ENCODE results near the gene RAB40C.

The RAB40C gene, protein sequence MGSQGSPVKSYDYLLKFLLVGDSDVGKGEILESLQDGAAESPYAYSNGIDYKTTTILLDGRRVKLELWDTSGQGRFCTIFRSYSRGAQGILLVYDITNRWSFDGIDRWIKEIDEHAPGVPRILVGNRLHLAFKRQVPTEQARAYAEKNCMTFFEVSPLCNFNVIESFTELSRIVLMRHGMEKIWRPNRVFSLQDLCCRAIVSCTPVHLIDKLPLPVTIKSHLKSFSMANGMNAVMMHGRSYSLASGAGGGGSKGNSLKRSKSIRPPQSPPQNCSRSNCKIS

DNA sequence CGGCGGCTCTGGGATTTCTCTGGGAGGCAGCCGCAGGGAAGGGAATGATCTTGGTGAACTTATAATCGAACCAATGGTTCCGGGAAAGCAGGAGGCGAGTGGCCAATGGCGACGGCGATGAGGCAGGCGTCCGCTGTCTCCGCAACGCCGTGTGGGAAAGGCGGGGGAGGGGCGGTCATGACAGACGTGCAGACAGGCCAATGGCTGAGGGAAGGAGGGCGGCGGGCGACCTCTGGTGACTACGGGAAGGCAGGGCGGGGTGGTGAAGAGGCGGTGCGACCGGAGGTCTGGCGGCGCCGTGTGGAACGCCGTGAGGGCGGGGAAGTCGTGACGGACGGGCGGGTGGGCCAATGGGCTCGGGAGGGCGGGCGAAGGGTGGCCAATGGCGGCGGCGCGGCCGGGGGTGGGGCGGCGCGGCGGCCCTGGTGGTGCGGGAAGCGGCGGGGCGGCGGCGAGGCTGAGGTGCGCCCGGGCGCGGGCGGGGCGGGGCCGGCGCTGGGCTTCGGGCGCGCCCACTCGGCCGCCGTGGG, at the start of gene RAB40C:
TSS of gene RAB40C (plus strand) at position 409 of the 530 bp plus-strand sequence. CDS start 226 bp downstream, outside the sequence.
- DNase-seq (ENCODE audit: low read depth), result peak; percentile 91

DNA sequence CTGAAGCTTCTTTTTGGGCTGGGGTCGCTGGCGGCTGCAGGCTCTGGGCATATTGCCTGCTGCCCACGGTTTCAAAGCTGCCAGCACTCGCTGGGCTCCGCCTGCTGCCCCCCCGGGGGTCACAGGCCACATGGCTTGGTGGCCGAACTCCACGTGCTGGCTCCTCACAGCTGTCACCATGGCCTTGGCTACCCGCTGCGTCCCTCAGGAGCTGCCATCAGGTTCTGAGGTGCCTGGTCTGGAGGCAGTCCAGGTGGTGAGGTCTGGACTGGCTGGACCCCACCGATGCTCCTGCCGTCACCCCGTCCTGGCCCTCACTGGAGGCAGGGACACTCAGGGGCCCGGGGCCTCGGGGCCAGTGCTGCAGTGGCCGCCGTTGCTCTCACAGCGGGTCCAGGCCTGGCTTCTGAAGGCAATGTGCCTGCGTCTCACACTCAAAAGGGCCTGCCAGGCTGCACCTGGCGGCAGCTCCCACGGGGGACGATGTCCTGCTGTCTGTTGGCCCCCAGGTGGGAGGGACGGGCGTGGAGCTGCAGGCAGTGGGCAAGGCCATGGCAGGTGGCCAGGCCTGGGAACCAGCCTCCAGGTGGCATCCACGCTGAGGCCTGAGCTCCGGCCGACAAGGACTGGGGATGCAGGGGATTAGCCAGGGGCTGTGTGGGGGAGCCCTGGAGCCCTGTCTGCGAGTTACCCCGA, 49.1 kb upstream of the RAB40C start:
- no peak for DNase-seq (ENCODE audit: low read depth)

DNA sequence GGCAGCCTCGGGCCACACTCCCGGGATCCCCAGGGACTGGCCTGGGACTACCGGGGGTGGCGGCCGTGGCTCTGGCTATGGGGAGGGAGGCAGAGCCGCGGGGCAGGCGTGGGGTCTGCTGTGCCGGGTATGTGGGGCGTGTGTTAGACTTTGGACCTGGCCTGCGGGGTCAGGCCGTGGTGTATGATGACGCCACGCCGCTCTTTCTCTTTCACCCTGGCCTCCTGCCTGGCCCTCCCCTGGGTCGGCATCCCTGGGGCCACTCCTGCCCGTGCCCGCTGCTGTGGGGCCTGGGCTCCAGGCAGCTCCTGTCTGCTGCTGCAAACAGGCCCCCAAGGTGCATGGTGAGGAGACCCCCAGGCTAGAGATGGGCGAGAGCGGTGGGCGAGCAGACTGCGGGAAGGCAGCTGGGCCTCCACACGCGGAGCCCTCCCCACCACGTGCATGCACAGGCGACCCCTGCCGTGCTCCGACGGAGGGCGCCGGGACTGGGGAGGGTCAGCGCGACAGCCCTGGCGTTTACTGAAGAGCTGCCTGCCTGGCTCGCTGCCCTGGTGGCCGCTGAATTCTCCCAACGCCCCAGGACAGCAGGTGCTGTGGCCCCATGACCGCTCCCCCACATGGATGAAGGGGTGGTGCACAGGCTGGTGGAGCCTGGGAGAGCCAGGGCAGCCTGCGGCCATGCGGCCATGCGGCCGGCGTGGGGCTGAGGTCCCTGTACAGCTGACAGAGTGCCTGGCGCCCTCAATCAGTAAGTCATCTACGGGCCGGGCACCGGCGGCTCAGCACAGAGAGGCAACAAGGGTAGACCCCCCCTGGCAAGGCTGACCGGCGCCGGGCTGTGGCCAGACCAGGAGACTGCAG, 46.3 kb upstream of the RAB40C start:
- no peak for DNase-seq (ENCODE audit: low read depth)

DNA sequence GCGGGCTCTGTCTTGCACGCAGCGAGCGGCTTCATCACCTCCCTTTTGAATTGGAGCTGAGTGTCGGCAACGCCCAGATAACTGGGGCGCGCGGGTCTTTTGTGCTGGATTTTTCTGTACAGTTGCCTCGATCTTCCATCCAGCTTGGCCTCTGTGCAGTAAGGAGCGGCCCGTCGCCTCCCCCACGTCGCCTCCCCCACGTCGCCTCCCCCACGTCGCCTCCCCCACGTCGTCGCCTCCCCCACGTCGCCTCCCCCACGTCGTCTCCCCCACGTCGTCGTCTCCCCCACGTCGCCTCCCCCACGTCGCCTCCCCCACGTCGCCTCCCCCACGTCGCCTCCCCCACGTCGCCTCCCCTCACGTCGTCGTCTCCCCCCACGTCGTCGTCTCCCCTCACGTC, 45.3 kb upstream of the RAB40C start:
- no peak for DNase-seq (ENCODE audit: low read depth)

DNA sequence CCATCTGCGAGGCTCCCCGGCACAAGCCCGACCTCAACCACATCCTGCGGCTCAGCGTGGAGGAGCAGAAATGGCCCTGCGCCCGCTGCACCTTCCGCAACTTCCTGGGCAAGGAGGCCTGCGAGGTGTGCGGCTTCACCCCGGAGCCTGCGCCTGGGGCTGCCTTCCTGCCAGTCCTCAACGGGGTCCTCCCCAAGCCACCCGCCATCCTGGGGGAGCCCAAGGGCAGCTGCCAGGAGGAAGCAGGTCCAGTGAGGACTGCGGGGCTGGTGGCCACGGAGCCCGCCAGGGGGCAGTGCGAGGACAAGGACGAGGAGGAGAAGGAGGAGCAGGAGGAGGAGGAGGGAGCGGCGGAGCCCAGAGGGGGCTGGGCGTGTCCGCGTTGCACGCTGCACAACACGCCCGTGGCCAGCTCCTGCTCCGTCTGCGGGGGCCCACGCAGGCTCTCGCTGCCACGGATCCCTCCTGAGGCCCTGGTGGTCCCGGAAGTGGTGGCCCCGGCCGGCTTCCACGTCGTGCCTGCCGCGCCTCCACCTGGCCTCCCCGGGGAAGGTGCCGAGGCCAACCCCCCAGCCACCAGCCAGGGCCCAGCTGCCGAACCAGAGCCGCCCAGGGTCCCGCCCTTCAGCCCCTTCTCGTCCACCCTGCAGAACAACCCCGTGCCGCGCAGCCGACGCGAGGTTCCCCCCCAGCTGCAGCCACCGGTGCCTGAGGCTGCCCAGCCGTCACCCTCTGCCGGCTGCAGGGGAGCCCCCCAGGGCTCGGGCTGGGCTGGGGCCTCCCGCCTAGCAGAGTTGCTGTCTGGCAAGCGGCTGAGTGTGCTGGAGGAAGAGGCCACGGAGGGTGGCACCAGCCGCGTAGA, 42.7 kb upstream of the RAB40C start:
- DNase-seq (ENCODE audit: low read depth), result peak; percentile 81

DNA sequence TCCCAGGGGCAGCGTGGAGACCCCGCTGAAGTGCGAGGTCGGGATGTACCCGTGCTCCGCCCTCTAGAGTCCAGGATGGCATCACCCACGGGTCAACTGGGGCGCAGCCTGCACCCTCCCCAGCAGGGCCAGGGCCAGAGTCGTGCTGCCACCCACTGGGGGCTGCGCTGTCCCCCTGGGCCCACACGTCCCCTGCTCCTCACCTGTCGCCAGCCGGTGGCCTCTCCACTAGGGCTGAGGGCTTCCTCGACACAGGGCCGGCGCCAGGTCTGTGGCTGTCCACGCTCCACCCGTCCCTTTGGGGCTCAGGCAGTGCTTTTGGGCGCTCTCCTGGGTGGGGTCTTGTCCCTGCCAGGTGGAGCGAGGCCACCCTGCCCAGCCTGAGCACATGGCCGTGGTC, 41.3 kb upstream of the RAB40C start:
- DNase-seq (ENCODE audit: low read depth), result no peak

DNA sequence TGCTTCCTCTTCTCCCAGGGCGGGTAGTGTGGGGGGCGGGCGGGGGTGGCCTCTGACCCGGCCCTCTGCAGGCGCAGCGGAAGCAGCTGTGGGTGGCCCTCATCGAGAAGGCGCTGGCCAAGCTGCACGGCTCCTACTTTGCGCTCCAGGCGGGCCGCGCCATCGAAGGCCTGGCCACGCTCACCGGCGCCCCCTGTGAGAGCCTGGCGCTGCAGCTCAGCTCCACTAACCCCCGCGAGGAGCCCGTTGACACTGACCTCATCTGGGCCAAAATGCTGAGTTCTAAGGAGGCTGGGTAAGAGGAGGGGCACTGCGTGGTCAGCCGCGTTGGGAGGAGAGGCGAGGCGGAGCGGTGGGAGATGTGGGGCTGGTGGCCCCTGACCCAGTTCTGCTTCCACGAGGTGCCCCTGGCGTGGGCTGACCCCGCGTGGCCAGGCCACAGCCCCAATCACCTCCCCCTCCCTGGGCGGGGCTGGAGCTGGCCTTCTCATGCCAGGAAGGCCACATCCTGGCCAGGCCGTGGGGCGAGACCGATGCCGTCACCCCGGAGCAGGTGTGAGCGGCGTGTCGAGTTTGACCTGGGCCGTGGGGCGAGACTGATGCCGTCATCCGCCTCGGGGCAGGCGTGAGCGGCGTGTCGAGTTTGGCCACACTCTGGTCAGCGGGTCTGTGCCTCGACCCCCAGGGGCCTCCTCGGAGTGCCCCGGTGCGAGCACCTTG, 40.2 kb upstream of the RAB40C start:
- no peak for DNase-seq (ENCODE audit: low read depth)

DNA sequence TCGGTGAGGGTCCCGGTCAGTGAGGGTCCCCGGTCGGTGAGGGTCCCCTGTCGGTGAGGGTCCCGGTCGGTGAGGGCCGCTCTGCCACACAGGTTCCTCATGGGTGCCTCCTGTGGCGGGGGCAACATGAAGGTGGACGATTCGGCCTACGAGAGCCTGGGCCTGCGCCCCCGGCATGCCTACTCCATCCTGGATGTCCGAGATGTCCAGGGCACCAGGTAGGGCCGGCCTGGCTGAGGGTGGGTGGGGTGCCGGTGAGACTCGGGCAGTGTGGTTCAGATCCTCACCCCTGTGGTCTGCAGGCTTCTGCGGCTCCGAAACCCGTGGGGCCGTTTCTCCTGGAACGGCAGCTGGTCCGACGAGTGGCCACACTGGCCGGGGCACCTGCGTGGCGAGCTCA, 38.7 kb upstream of the RAB40C start:
- DNase-seq (ENCODE audit: low read depth), result no peak

DNA sequence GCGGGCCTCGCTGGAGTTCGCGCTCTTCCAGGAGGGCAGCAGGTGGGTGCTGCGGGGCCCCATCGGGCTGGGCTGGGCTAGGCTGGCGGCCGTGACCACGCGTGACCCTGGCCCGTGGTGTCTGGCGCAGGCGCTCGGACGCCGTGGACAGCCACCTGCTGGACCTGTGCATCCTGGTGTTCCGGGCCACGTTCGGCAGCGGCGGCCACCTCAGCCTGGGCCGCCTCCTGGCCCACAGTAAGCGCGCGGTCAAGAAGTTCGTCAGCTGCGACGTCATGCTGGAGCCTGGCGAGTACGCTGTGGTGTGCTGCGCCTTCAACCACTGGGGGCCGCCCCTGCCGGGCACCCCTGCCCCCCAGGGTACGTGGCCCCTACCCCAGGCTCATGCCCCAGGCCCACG, 37.7 kb upstream of the RAB40C start:
- DNase-seq (ENCODE audit: low read depth), result no peak

DNA sequence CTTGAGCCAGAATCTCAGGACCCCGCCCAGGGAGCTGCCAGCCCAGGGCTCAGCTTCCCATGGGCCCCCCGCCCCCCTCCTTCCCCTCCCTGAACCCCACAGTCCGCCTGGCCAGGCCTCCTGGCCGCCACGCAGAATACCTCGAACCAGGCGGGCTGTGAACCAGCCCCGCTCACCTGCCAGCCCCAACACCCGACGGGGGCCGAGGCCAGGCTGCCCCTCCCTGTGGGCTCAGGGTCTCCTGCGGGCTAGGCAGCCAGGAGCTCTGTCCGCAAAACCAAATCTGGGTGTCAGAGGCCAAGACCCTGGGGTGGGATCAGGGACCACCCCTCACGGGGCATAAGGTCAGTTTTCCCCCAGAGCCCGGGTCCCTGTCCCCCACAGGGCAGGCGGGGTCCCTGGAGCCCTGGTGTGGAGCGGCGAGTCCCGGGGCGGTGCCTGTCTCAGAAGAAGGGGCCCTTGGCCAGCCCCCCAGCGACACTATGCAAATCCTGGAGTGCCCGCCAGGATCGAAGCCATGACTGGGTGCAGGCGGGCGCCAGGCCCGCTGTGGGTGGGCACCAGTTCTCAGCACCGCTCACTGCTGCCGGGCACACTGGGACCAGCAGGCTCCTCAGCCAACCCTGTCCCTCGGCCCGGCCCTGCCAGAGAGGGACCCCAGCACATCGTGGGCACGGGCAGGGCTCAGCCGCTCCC, 36.1 kb upstream of the RAB40C start:
- DNase-seq (ENCODE audit: low read depth), result no peak

DNA sequence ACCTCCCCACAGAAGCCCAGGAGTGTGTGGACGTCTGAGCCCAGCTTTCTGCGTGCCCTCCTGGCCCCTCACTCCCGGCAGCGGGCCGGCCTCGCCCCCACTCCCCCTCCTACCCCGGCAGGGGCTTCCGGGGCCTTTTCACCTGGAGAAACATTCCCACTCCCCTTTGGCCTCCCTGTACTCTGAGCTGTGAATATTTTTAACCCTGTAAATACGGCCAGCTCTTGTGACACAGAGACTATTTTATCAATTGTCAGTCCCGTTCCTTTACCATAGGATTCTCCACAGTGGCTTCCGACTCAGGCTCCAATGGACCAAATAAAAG, 35.6 kb upstream of the RAB40C start:
- no peak for DNase-seq (ENCODE audit: low read depth)

DNA sequence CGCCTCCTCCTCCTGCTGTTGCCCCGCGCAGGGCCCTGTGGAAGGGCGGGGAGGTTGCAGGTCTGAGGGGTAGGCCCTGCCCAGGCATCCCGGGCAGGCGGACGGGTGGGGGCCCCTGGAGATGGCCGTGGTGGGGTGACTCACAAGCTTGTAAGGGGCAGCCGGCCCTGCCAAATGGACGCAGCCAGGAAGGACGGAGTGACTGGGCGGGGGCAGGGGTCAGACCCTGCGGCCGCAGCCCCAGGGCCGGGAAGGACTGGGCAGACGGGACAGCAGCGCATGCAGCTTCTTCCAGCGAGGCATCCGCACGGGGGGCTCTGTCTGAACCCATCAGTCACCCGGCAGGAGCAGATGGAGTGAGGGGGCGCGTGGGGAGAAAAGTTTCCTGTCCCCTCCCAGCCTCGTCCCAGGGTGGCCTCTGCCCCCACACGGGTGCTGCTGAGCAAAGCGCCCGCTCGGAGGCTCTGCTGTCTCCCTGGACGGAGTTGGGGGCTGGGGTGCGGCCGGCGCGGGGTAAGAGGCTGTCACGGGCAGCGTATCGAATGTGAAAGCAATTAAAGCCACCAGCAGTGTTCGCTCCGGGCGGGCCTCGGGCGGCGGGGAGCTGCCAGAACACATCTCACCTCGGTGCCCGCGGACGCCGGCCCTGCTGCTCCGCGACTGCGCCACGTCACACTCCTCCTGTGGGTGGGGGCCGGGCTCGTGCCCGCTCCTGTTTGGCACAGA, 35.1 kb upstream of the RAB40C start:
- DNase-seq (ENCODE audit: low read depth), result no peak

DNA sequence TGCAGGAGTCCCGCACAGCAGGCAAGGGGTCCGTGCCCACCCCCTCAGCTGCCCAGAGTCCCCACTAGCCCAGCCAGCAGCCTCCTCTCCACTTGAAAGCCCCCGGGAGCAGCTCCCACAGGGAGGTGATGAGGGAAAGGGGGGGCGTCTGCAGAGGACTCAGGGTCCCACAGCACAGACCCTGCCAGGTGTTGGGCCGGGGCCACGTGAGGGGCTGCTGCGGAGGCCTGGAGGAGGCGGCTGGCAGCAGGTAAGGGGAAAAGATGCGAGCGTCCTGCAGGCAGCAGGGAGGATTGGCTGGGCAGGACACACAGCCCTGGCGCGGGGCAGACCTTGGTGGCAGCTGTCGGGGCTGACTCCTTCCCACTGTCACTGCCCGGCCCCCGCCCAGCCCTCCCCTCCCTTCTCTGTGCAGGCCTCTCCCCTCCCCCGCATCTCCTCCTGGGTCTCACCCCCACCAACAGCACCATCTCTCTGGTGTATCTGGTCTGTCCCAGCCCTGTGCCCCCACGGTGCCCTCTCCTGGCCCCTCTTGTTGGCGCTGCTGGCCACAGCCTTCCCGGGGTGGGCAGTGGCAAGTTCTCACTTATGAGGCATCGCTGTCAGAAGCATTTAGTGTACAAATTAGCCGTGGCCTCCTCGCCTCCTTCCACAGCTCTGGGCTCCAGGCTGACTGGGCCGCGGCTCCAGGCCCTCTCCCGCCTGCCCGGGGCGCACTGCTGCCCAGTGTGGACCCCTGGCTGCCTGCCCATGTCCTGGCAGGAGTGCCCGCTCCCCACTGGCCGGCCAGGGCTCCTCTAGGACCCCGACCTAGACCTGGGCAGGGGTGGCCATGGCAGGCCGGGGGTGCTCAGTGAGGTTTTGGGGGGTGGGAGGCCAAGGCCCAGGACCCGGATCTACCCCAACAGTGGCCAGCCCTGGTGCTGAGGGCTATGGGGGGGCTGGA, 34.1 kb upstream of the RAB40C start:
- DNase-seq (ENCODE audit: low read depth), result no peak

DNA sequence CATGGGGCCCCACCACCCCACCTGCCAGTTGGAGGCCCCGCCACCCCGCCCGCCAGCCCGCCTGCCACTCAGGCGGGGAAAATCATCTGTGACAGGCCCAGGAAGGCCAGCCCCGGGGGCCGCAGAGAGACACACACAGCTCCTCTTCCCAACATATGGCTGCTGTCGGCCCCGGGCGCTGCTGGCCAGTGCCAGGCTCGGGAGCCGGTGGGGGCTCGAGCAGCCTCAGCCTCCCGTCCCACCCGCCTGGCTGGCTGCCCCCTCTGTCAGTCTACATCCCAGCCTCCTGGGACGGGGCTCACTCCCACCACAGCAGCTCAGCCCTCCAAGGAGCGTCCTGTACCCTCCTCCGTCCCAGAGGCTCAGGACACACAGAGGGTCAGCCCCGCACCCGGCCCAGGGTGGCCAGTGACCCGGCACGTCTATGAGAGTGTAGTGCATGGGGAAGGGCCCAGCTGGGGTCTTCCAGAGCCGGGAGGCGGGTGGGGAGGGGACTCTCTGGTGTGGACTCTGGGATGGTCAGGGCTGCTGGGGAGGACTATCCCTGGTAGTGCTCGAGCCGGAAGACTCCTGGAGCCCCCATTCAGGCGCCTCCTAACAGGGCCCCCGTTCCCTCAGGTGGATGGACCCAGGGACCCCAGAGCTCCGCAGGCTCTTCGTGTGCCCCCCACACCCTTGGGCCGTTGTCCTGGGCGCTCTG, 33.2 kb upstream of the RAB40C start:
- no peak for DNase-seq (ENCODE audit: low read depth)

- DNase-seq (ENCODE audit: low read depth), result no peak
Observed at GRCh38 chr16:557463-558297, 32.2 kb upstream of the RAB40C start.

DNA sequence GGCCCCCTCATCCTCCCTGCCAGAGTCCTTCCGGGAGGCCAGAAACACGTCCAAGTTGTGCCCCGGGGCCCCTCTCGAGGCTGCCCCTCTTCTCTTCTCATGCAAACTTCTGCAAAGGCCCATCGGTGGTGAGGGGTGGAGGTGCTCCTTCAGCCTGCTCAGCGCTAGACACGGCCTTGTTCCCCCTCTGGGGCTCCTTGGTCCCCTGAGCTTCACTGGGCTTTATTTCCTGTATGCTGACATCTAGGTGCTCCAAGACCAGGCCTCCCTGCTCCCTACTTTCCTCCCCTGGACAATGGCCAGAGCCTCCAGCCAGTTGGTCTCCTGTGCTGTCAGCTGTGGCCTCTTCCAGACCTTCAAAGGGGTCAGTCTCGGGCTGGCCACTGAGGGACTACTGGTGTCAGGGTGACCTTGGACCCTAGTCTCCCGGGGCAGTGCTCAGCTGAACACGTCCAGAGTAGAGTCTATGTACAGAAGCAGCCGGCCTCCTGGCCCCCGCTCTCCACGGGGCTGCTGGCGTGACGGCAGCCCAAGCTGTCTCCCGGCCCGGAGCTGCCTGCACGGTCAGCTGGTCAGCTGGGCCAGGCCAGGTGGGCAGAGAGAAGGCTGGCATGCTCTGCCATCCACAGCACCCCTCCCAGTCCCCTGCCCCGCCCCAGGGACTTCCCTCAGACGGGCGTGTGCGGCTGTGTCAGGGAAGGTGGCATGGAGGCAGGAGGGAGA, 31.4 kb upstream of the RAB40C start:
- DNase-seq (ENCODE audit: low read depth), result no peak

DNA sequence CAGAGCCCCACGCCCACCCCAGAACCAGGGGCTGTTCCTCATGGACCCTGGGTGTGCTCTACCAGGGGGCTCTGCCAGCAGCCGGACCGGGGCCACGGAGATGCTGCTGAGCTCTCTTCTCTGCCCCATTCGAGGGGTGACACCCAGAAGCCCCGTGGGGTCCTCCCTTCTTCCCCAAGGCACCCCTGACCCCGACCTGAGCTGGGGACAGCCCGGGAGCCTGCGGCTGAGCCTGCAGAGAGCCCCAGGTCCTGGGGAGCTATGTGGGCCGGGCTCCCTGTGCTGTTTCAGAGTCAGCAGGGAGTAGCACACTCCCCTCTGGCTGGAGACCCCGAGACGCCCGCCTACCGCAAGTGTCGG, 30.9 kb upstream of the RAB40C start:
- DNase-seq (ENCODE audit: low read depth), result no peak

Measured in CMK (cell line).